ENCODE data around the gene TMEM131L.

TMEM131L gene

DNA sequence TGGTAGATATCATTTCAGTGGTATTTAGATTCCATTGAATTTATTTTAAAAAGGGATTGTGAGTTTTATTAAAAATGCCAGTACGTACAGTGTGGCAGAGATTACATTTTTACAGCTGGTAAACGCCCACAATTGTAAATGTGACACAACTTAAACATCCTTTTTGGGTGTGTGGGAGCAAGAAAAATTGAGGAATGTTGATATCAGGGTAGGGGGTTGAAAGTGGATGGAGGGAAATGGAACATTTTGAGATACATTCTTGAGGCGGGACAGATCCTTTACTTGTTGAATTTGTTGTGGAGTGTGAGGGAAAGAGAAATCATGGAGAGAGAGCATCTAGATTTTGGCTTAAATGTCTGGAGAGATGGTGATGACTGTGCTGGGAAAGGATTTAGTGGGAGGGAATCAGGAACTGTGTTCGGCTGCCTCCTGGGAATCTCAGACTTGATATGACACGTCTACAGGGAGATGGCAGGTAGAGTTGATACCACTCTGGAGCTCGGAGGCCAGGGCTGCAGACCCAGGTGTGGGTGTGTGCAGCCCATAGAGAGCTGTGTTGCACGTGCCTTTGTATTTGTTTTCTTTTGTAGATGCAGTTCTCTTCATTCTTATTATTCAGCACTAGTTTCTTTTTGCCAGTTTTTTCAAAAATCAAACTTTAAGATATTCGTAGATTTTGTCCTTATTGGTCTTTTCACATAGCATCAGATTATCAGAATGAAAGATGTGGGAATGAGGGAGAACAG lies 10.8 kb downstream of the TMEM131L start:
- no peak overlapping the region for H3K27ac ChIP-seq
- peaks cover 58% of the 10 kb centered on the region for H3K36me3 ChIP-seq
- H3K9me3 ChIP-seq = no peaks in the 10 kb centered on the region
- H3K4me3 ChIP-seq (ENCODE audit: low read depth in 1 of 2, low read length in 1 of 2) = no peak overlapping the region
- TF ChIP-seq, protein P1, sequence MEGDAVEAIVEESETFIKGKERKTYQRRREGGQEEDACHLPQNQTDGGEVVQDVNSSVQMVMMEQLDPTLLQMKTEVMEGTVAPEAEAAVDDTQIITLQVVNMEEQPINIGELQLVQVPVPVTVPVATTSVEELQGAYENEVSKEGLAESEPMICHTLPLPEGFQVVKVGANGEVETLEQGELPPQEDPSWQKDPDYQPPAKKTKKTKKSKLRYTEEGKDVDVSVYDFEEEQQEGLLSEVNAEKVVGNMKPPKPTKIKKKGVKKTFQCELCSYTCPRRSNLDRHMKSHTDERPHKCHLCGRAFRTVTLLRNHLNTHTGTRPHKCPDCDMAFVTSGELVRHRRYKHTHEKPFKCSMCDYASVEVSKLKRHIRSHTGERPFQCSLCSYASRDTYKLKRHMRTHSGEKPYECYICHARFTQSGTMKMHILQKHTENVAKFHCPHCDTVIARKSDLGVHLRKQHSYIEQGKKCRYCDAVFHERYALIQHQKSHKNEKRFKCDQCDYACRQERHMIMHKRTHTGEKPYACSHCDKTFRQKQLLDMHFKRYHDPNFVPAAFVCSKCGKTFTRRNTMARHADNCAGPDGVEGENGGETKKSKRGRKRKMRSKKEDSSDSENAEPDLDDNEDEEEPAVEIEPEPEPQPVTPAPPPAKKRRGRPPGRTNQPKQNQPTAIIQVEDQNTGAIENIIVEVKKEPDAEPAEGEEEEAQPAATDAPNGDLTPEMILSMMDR (IDR thresholded peaks at IDR 0.05) = no peak
- no peaks in the 10 kb centered on the region for H3K27me3 ChIP-seq
- peaks cover 42 to 44% of the 10 kb centered on the region in 2 experiments for H3K4me1 ChIP-seq (ENCODE audit: control insufficient read depth in 1 of 2, insufficient read depth in 1 of 2, low read depth in 1 of 2, low read length in 1 of 2)

DNA sequence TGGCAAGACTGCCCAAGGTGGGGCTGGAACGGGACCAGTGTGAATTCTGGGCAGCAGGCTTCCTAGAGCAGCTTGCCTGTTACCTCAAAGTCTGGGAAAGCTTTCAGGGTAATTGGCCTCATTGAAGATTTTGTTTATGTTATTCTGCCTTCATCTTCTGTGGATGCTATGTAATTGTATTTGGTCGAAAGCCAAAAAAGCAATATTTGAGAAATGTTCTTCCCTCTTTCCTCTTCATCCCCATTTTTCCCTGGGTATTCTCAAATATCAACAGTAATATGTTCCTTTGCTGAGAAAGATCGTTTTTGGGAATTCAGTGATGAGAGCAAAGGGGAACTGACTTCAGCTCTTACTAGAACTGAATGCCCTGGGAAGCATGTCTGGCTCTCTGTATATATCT lies 12.9 kb downstream of the TMEM131L start:
- Histone ChIP-seq H3K27ac (peak overlapping the region; percentile 70), H3K4me1 (ENCODE audit: control insufficient read depth in 1 of 2, insufficient read depth in 1 of 2, low read depth in 1 of 2, low read length in 1 of 2) (peaks cover 30% of the 10 kb centered on the region in 2 experiments), H3K27me3 (no peaks in the 10 kb centered on the region), H3K4me3 (ENCODE audit: low read depth in 1 of 2, low read length in 1 of 2) (no peak overlapping the region), H3K9me3 (no peaks in the 10 kb centered on the region), H3K36me3 (peaks cover 39% of the 10 kb centered on the region)
- TF ChIP-seq, protein P1 (IDR thresholded peaks at IDR 0.05) = no peak

DNA sequence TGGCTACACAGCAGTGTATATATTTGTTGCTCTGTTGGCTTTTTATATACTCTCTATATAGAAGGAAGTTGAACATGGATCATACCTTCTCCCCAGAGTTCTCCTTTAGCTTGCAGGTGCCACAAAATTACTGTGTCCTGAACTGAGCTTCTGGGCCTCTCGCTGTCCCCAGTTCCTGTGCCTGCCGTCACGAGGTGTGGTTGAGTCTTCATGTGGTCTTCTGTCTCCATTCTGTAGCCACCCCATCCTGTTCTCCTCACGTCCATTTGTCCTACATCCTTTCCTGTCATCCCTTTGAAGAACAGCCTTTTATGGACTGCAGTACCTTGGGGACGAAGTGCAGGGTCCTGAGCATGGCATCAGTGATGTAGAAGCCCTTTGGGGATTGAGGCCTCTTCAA lies 14.5 kb downstream of the TMEM131L start:
- TF ChIP-seq, protein P1 (IDR thresholded peaks at IDR 0.05) = no peak
- H3K36me3 ChIP-seq = peaks cover 23% of the 10 kb centered on the region
- no peak overlapping the region for H3K4me3 ChIP-seq (ENCODE audit: low read depth in 1 of 2, low read length in 1 of 2)
- H3K4me1 ChIP-seq (ENCODE audit: control insufficient read depth in 1 of 2, insufficient read depth in 1 of 2, low read depth in 1 of 2, low read length in 1 of 2) = peaks cover 30% of the 10 kb centered on the region in 2 experiments
- H3K9me3 ChIP-seq = no peaks in the 10 kb centered on the region
- no peaks in the 10 kb centered on the region for H3K27me3 ChIP-seq
- peak overlapping the region; percentile 70 for H3K27ac ChIP-seq

DNA sequence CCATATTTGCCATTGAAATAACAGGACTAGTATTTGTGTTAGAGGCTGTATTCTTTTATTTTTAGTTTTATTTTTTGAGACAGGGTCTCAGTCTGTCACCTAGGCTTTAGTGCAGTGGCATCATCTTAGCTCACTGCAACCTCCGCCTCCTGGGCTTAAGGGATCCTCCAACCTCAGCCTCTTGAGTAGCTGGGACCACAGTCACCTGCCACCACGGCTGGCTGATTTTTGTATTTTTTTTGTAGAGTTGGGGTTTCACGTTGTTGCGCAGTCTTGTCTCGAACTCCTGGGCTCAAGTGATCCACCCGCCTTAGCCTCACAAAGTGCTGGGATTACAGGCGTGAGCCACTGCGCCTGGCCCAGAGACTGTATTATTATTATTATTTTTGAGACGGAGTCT lies 15.3 kb downstream of the TMEM131L start:
- Histone ChIP-seq H3K4me3 (ENCODE audit: low read depth in 1 of 2, low read length in 1 of 2) (no peak overlapping the region), H3K27ac (peak overlapping the region; percentile 70), H3K27me3 (no peaks in the 10 kb centered on the region), H3K4me1 (ENCODE audit: control insufficient read depth in 1 of 2, insufficient read depth in 1 of 2, low read depth in 1 of 2, low read length in 1 of 2) (peaks cover 30 to 33% of the 10 kb centered on the region in 2 experiments), H3K9me3 (no peaks in the 10 kb centered on the region), H3K36me3 (peaks cover 19% of the 10 kb centered on the region)
- TF ChIP-seq, protein P1 (IDR thresholded peaks at IDR 0.05) = no peak

DNA sequence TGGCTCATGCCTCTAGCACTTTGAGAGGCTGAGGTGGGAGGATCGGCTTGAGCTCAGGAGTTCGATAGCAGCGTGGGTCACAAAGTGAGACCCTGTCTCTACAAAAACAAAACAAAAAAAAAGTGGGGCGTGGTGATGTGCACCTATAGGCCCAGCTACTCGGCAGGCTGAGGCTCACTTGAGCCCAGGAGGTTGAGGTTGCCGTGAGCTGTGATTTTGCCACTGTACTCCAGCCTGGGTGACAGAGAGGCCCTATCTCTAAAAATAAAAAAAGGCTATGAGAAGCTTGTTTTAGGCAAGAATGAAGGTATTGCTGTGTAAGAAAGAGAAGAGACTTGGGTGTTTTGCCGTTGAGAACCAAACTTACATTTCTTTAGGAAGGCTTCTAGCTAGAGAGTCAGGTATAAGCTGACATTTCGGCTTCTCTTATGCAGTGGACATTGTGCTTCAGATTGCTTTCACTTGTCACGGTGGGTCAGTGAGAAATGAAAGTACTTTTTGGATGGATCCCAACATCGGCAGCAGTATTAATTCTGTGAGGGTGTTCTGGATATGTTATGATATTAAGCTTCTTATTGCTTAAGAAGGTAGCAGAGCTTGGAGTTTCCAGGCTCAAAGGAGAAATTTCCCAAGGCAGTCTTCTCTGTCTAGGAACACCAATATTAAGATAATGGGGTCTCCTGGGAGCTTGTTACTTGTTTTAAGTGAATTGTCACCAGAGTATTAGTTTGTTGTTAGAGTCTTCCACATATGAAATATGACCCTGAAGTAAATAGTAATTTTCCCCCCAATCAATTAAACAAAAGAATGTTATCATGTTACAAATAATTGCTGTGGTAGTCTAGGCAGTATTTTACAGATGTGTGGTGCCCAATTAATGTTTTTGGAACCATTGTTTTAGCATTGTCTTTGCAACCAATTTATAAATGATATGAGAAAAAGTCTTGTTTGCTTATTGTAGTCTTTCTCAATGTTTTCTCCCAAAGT lies 17.6 kb downstream of the TMEM131L start:
- H3K4me3 ChIP-seq (ENCODE audit: low read depth in 1 of 2, low read length in 1 of 2) = no peak overlapping the region
- H3K27ac ChIP-seq = peak overlapping the region; percentile 41
- H3K36me3 ChIP-seq = peaks cover 24% of the 10 kb centered on the region
- peaks cover 44 to 46% of the 10 kb centered on the region in 2 experiments for H3K4me1 ChIP-seq (ENCODE audit: control insufficient read depth in 1 of 2, insufficient read depth in 1 of 2, low read depth in 1 of 2, low read length in 1 of 2)
- no peaks in the 10 kb centered on the region for H3K27me3 ChIP-seq
- no peaks in the 10 kb centered on the region for H3K9me3 ChIP-seq
- TF ChIP-seq, protein P1 (IDR thresholded peaks at IDR 0.05) = no peak
